Measurements from ENCODE around the gene COL4A6.
A peak's percentile ranks its signal among the peaks of the same experiment; 100 is the strongest.

The COL4A6 gene

GRCh38 chrX:108267557-108267956, 170.7 kb downstream of the COL4A6 start:
- no peak for DNase-seq

GRCh38 chrX:108264376-108264775, 173.8 kb downstream of the COL4A6 start:
- DNase-seq: no peak

- DNase-seq: no peak
Measured at GRCh38 chrX:108261549-108262203, 176.5 kb downstream of the COL4A6 start.

DNA sequence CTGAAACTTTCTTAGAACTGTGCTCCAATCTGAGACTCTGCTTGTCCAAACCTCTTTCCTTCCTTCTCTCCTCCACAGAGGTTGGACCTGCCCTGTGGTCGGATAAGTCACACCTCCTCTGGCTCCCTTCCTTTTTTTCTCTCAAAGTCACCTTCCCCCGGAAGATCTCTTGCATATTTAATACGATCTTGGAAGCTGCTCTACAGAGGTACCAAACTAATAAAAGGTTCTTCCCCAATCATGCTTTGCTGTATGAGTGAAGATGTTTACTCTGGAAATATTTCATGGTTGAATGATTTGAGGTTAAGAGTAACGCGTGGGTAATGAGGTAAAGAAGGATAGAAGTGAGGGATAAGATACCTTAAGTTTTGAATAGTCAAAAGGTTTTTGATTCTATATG, 180.7 kb downstream of the COL4A6 start:
- DNase-seq: no peak

GRCh38 chrX:108254636-108255035, 183.6 kb downstream of the COL4A6 start:
- DNase-seq: no peak

DNA sequence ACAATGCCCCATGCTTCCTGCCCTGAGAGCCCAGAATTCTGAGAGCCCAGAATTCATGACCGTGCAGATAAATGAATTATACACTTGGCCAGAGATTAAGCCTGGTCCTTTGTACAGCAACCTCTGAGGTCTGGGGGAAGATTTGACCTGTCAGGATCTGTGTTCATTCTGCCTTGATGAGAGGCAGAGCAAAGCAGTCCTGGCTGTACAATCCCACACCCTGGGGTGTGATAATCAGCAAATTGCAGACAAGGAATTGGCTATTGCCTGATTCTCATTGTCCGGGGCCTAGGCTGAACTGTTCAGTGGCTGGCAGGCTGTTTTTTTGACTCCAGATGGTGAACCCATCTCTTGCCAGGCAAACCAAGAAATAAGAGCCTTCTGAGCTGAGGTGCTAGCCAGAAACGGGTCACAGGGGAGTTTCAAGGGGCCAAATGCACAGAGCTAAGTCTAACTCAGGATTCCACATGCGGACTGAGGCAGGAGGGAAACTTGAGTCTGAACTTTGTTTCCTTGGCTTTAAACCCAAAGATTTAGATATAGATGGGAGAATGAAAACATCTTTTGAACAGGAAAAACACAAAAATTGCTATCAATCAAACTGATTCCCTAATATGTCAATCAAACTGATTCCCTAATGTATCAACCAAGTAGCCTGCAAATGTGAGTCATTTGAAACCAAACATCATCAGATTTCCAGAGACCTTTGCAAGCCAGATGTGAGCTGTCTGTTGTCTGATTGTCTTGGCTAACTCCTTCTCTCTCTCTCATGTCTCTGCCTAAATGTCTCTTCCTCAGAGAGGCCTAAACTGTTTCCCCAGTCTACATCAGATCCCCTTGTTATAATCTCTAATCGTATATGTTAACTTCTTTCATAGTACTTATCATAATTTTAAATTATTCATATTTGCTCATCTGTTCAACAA, 187.3 kb downstream of the COL4A6 start:
- no peak for DNase-seq

DNA sequence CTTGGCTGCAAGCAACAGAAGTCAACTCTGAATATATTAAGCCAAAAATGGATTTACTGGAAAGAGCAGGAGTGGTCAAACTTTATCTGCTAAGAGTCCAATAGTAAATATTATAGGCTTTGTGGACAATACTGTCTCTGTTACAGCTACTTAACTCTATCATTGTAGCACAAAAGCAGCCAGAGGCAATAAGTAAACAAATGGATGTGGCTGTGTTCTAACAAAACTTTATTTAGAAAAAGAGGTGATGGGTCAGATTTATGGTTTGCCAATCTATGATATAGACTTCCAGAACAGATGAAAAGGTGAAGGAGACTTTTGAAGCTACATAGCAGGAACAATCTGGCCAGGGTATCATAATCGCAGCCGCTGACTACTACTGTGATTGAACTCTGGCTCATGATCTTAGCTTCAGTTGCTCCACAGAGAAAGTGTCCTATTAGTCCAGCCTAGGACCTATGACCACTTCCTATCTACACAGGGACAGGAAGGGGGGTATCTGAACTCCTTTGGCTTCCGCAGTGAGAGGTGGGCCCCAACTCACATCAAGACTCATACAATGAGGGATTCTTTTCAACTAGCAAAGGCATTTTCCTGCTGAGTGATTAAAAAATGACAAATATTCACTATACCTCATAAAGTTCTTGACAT, 191.8 kb downstream of the COL4A6 start:
- no peak for DNase-seq

DNA sequence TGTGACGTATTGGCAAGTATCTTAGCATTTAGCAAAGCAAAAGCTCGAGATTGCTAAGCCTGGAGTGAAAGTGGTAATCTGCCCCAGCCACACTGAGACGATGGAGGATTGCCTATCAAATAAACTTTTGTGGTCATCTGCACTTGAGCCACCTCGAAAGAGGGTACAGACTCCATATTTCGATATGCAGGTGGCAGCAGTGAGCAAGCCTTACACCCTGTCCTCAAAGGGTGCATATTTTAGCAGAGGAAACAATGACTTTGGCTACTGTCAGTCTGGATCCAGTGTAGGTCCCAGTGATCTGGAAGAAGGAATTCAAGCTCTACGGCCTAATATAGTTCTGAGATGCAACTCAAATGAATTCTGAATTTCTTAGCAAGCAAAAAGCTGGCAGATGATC, 192.8 kb downstream of the COL4A6 start:
- DNase-seq: no peak

- no peak for DNase-seq
Measured at GRCh38 chrX:108235986-108236385, 202.2 kb downstream of the COL4A6 start.

GRCh38 chrX:108230574-108230973, 207.6 kb downstream of the COL4A6 start:
- no peak for DNase-seq

- DNase-seq: peak in 1 of 6 experiments; percentile 2
Measured at GRCh38 chrX:108224727-108225621, 213.2 kb downstream of the COL4A6 start.

DNA sequence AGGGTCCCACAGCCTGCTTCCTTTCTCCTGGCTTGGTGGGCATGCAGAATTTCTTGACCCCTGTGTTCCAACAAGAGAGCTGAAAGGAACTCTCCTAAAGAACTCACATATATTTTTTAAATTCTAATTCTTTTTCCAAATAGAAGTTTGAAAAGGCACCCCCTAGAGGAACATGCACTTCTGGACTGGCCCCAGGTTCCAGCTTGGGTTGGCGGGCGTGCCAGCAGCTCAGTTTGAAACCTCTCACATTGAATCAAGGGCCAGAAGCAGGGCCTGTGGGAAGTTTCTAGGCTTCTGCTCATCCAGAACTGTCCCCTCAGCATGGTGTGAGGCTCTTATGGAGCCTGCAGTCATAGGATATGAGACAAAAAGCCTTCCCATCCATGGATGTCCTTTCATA, 214.0 kb downstream of the COL4A6 start:
- no peak for DNase-seq

GRCh38 chrX:108223585-108223984, 214.6 kb downstream of the COL4A6 start:
- no peak for DNase-seq

DNA sequence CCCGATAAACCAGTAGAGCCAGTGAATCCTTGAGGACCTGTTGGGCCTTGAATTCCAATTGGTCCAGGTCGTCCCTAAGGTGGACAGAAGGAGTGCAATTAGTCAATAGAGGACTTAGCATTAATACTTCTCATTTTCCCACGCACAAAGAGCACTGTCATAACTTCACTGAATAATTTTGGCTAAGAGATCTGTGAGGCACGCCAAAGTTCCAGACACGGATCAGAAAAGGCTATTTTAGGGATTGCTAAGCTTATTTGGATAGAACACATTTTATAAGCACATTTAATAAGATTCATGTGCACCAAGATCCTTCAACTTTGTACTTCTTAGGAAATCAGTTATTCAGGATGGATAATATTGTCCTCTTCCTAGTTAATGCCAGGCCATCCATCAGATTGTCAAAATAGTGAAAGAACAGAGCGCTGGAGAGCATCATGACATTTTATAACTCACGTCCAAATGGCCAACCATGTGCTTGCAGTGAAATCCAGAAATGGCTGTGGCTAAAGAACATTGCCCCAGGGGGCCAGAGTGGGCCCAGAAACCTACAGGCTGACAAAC, 216.8 kb downstream of the COL4A6 start:
- DNase-seq: no peak

GRCh38 chrX:108219949-108220601, 218.1 kb downstream of the COL4A6 start:
- DNase-seq: no peak

DNA sequence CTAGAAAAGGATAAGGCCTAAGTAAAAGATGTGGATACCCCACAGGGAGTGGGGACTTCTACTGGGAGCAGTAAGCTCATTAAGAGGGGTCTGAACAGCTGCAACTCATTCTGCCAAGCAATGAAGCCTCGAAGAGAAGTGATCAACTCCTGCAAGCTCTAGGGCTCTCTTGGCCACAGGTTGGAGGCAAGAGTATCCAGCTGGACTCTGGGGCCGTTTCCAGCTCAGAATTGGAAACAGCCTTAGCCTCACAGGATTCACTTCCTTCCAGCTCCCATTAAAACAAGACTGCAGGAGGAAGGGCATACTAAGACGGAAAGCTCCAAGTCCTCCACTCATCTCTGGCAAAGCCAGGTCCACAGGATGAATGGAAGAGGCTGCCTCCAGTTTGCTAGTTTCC, 220.3 kb downstream of the COL4A6 start:
- no peak for DNase-seq

DNA sequence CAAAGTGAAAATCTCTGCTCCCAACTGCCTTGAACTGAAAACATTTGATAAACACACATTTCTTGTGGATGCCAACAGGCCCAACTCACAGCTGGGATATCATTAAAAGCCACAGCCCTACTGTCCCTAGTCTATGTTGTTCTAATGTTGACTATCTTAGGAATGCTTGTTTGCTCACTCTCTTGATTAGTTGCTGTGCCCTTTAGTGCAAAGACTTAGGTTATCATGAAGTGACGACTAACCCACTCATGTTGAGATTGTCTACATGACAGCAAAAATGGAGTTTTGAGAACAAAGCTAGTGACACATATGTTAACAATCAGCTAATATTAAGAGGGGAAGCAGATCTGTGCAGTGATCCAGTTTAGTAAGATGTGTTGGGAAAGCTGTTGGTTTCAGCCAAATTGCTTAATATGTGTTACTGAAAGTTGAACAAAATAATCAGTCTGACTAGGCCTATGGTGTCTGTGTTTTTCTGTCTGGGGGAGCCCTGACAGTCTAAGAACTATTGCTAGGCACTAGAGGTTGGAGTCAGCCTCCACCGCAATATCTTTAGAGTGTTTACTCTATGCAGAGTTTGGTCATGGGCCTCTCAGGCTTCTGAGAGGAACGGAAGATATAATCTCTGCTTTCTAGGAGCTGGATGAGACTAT, 221.2 kb downstream of the COL4A6 start:
- no peak for DNase-seq

- DNase-seq: no peak
Measured at GRCh38 chrX:108216405-108216804, 221.8 kb downstream of the COL4A6 start.

- no peak for DNase-seq
Measured at GRCh38 chrX:108211301-108211700, 226.9 kb downstream of the COL4A6 start.

GRCh38 chrX:108209006-108209554, 229.1 kb downstream of the COL4A6 start:
- DNase-seq: no peak

DNA sequence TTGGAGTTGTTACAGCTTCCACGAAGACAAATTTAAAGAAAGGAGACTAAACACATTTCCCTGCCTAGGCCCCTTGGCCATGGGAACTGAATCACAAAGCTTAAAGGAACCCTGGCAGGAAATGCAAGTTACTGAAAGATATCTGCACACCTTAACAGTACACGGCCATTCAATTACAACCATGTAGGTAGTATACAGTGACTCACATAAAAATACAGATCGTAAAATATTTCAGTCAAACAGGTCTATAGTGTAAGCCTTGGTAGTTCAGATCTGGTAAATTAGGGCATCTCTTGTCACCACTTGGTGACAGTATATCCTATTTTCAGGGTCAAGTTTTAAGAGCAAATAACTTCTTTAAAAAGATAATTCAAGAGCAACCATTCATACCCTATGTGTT, 234.7 kb downstream of the COL4A6 start:
- no peak for DNase-seq
